ENCODE results near the gene TENT5C. TPM values are rescaled to one million over a fixed set of nuclear protein-coding genes. Genes with fewer than 3 reads are reported as not detected.

Gene TENT5C
- total and polyA plus RNA-seq, 2 of the 8 experiments (the other 6 are each of a cell fraction or from before 2014, with no cell fraction given): 0.38 to 0.99 TPM

DNA sequence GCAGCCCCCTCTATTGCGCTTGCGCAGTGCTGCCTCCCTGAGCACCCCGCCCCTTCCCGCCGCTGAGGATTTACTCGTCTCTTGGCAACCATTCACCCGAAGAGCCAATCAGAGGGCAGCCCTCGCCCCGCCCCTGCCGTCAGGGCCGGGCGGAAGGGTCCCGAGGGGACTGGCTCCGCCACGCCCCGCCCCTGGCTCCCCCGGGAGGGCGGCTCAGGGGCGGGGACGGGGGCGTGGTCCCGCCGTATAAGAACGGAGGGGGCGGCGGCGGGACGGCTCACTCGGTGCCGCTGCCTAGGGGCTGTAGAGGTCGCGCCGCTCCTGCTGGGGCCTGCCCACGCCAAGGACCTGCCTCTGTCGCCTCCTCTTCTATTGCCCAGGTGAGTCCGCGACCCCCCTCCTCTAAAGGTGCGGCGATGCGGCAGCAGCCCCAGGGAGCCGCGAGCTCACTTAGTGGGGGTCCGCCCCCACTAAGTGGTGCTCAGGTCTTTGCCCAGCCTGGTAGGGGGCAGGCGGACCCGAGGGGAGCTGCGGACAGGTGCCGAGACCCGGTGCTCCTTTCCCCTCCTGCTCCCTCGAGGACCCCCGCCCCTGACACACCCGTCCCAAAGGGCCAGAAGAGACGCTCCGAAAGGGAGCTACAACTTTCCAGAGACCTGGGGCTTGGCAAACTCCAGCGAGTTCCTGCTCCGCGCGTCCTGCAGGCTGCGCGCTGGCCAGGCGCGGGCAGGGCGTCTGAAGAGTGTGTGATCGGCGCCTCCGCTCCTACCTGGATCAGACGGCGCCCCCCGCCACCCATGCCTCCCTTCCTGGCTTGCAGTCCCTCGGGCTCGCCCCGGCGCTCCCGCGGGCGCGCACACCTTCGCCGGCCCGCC lies at the start of gene TENT5C (continued):
- TF ChIP-seq NANOG (IDR thresholded peaks at IDR 0.05; ENCODE audit: insufficient read depth, low read depth, low read length, poor library complexity, severe bottlenecking) (no peak), ZNF274 (IDR thresholded peaks at IDR 0.05; ENCODE audit: borderline replicate concordance, extremely low read depth, low read length) (no peak), BCL11A (IDR thresholded peaks at IDR 0.05; ENCODE audit: low read depth in 2 of 2, low read length in 2 of 2) (no peak), POLR2AphosphoS5 (IDR thresholded peaks at IDR 0.05; ENCODE audit: low read depth, low read length) (peak; percentile 86), CTCF (IDR thresholded peaks at IDR 0.05; ENCODE audit: control extremely low read depth in 1 of 3, insufficient read depth in 1 of 3, low read depth in 1 of 3, low read length in 3 of 3) (0 out of 4 replicates have a peak, but pooled peaks of 1 of the 3 experiments have one; percentile 6), TCF12 (IDR thresholded peaks at IDR 0.05; ENCODE audit: low read depth, low read length) (no peak), TBP (IDR thresholded peaks at IDR 0.05; ENCODE audit: low read depth, low read length) (peak; percentile 95), SIX5 (IDR thresholded peaks at IDR 0.05; ENCODE audit: low read depth, low read length) (no peak), SP1 (IDR thresholded peaks at IDR 0.05; ENCODE audit: low read depth, low read length) (peak; percentile 69), RBBP5 (IDR thresholded peaks at IDR 0.05; ENCODE audit: borderline replicate concordance, low read depth, low read length) (peak; percentile 66; the same call in 1 of the 2 replicates), POLR2A (IDR thresholded peaks at IDR 0.05; ENCODE audit: control extremely low read depth in 1 of 2, low read depth in 2 of 2, low read length in 2 of 2) (peak; percentile 79 to 92), NRF1 (IDR thresholded peaks at IDR 0.05; ENCODE audit: low read depth, low read length) (peak; percentile 65), RNF2 (IDR thresholded peaks at IDR 0.05; ENCODE audit: borderline replicate concordance, low read depth, low read length, missing control alignments, poor library complexity, severe bottlenecking) (peak; percentile 28), HDAC2 (IDR thresholded peaks at IDR 0.05; ENCODE audit: borderline replicate concordance in 1 of 2, low read depth in 2 of 2, low read length in 2 of 2) (no peak), TAF7 (optimal IDR thresholded peaks at IDR 0.05; ENCODE audit: borderline replicate concordance, low read depth, low read length) (peak; percentile 70), PHF8 (conservative IDR thresholded peaks at IDR 0.05; ENCODE audit: low read depth, low read length) (peak; percentile 56)
